ENCODE results near the gene LEKR1.
"Not testable (repeated sequence)": the region's sequence is repeated elsewhere in the genome, so short reads cannot be mapped to it uniquely, and the experiment has no call there.

LEKR1 gene

GRCh38 chr3:156897851-156898250, 71.7 kb downstream of the LEKR1 start:
- H2BK120ac ChIP-seq (ENCODE audit: insufficient read depth, low read length, poor library complexity); H2BK12ac ChIP-seq (ENCODE audit: low read length); H3K18ac ChIP-seq (ENCODE audit: low read length); H3K79me1 ChIP-seq (ENCODE audit: low read length); H3K9ac ChIP-seq (ENCODE audit: low read length); H3K4ac ChIP-seq (ENCODE audit: low read depth, low read length); H3K14ac ChIP-seq (ENCODE audit: low read length); H3K23ac ChIP-seq (ENCODE audit: low read length); H3K27ac ChIP-seq (ENCODE audit: low read depth, low read length); H3K27me3 ChIP-seq (ENCODE audit: insufficient read depth, low read length); H3K36me3 ChIP-seq (ENCODE audit: control insufficient read depth in 1 of 2, insufficient read depth in 2 of 2, low read length in 2 of 2); H4K8ac ChIP-seq (ENCODE audit: low read depth, low read length); DNase-seq; H3K9me3 ChIP-seq (ENCODE audit: insufficient read depth, low read depth, low read length); H3K4me1 ChIP-seq (ENCODE audit: control insufficient read depth in 1 of 2, insufficient read depth in 2 of 2, low read length in 2 of 2); H2AFZ ChIP-seq (ENCODE audit: insufficient read depth, low read length, poor library complexity); H4K91ac ChIP-seq (ENCODE audit: low read depth, low read length); H3K4me2 ChIP-seq (ENCODE audit: low read length); H3K79me2 ChIP-seq (ENCODE audit: control insufficient read depth, insufficient read depth, low read length, poor library complexity); H3K4me3 ChIP-seq (ENCODE audit: low read depth, low read length); H4K12ac ChIP-seq (ENCODE audit: low read depth, low read length); H2BK5ac ChIP-seq (ENCODE audit: low read depth, low read length, poor library complexity); H2AK5ac ChIP-seq (ENCODE audit: low read length): not testable (repeated sequence)
- no CpG with 5 or more reads among the region's 1 CpG for WGBS (ENCODE audit: extremely low coverage, insufficient coverage, insufficient read length)

- Histone ChIP-seq H3K9me3 (ENCODE audit: insufficient read depth, low read depth, low read length) (no peaks in the 10 kb centered on the region), H3K79me2 (ENCODE audit: control insufficient read depth, insufficient read depth, low read length, poor library complexity) (no peaks in the 10 kb centered on the region), H2AK5ac (ENCODE audit: low read length) (no peak overlapping the region), H2BK120ac (ENCODE audit: insufficient read depth, low read length, poor library complexity) (no peak overlapping the region), H4K91ac (ENCODE audit: low read depth, low read length) (no peak overlapping the region), H3K4me2 (ENCODE audit: low read length) (no peak overlapping the region), H3K27ac (ENCODE audit: low read depth, low read length) (no peak overlapping the region), H4K8ac (ENCODE audit: low read depth, low read length) (no peak overlapping the region), H3K79me1 (ENCODE audit: low read length) (no peaks in the 10 kb centered on the region), H3K27me3 (ENCODE audit: insufficient read depth, low read length) (no peaks in the 10 kb centered on the region), H3K9ac (ENCODE audit: low read length) (no peak overlapping the region), H2AFZ (ENCODE audit: insufficient read depth, low read length, poor library complexity) (no peak overlapping the region), H4K12ac (ENCODE audit: low read depth, low read length) (no peak overlapping the region), H3K4me1 (ENCODE audit: control insufficient read depth in 1 of 2, insufficient read depth in 2 of 2, low read length in 2 of 2) (no peaks in the 10 kb centered on the region), H3K23ac (ENCODE audit: low read length) (no peak overlapping the region), H3K4ac (ENCODE audit: low read depth, low read length) (no peak overlapping the region), H3K18ac (ENCODE audit: low read length) (no peak overlapping the region), H3K14ac (ENCODE audit: low read length) (no peak overlapping the region), H2BK12ac (ENCODE audit: low read length) (no peak overlapping the region), H2BK5ac (ENCODE audit: low read depth, low read length, poor library complexity) (no peak overlapping the region), H3K4me3 (ENCODE audit: low read depth, low read length) (no peak overlapping the region), H3K36me3 (ENCODE audit: control insufficient read depth in 1 of 2, insufficient read depth in 2 of 2, low read length in 2 of 2) (no peaks in the 10 kb centered on the region)
- no peak for DNase-seq
- no CpG with 5 or more reads among the region's 5 CpGs for WGBS (ENCODE audit: extremely low coverage, insufficient coverage, insufficient read length)
Measured at GRCh38 chr3:156898296-156898880, 72.2 kb downstream of the LEKR1 start.

- H2AFZ ChIP-seq (ENCODE audit: insufficient read depth, low read length, poor library complexity) = no peak overlapping the region
- no peaks in the 10 kb centered on the region for H3K27me3 ChIP-seq (ENCODE audit: insufficient read depth, low read length)
- H3K23ac ChIP-seq (ENCODE audit: low read length) = no peak overlapping the region
- no peak overlapping the region for H2BK120ac ChIP-seq (ENCODE audit: insufficient read depth, low read length, poor library complexity)
- no peaks in the 10 kb centered on the region for H3K36me3 ChIP-seq (ENCODE audit: control insufficient read depth in 1 of 2, insufficient read depth in 2 of 2, low read length in 2 of 2)
- H3K79me1 ChIP-seq (ENCODE audit: low read length) = no peaks in the 10 kb centered on the region
- H2AK5ac ChIP-seq (ENCODE audit: low read length) = no peak overlapping the region
- no peaks in the 10 kb centered on the region for H3K9me3 ChIP-seq (ENCODE audit: insufficient read depth, low read depth, low read length)
- no peak overlapping the region for H2BK5ac ChIP-seq (ENCODE audit: low read depth, low read length, poor library complexity)
- no peaks in the 10 kb centered on the region for H3K4me1 ChIP-seq (ENCODE audit: control insufficient read depth in 1 of 2, insufficient read depth in 2 of 2, low read length in 2 of 2)
- no peak overlapping the region for H3K4ac ChIP-seq (ENCODE audit: low read depth, low read length)
- no peak for DNase-seq
- H3K14ac ChIP-seq (ENCODE audit: low read length) = no peak overlapping the region
- no peak overlapping the region for H4K91ac ChIP-seq (ENCODE audit: low read depth, low read length)
- no peak overlapping the region for H3K18ac ChIP-seq (ENCODE audit: low read length)
- H3K27ac ChIP-seq (ENCODE audit: low read depth, low read length) = no peak overlapping the region
- H4K12ac ChIP-seq (ENCODE audit: low read depth, low read length) = no peak overlapping the region
- no peak overlapping the region for H3K4me3 ChIP-seq (ENCODE audit: low read depth, low read length)
- H3K79me2 ChIP-seq (ENCODE audit: control insufficient read depth, insufficient read depth, low read length, poor library complexity) = no peaks in the 10 kb centered on the region
- H3K9ac ChIP-seq (ENCODE audit: low read length) = no peak overlapping the region
- H2BK12ac ChIP-seq (ENCODE audit: low read length) = no peak overlapping the region
- no peak overlapping the region for H4K8ac ChIP-seq (ENCODE audit: low read depth, low read length)
- H3K4me2 ChIP-seq (ENCODE audit: low read length) = no peak overlapping the region
- WGBS (ENCODE audit: extremely low coverage, insufficient coverage, insufficient read length) = no CpG with 5 or more reads among the region's 1 CpG
Measured at GRCh38 chr3:156899951-156900350, 73.8 kb downstream of the LEKR1 start.

GRCh38 chr3:156902916-156903315, 76.8 kb downstream of the LEKR1 start:
- no peaks in the 10 kb centered on the region for H3K4me1 ChIP-seq (ENCODE audit: control insufficient read depth in 1 of 2, insufficient read depth in 2 of 2, low read length in 2 of 2)
- H3K27me3 ChIP-seq (ENCODE audit: insufficient read depth, low read length) = no peaks in the 10 kb centered on the region
- H4K8ac ChIP-seq (ENCODE audit: low read depth, low read length) = no peak overlapping the region
- H3K27ac ChIP-seq (ENCODE audit: low read depth, low read length) = no peak overlapping the region
- no peak overlapping the region for H2BK12ac ChIP-seq (ENCODE audit: low read length)
- no peak overlapping the region for H4K12ac ChIP-seq (ENCODE audit: low read depth, low read length)
- H3K4ac ChIP-seq (ENCODE audit: low read depth, low read length) = no peak overlapping the region
- no peak overlapping the region for H3K4me2 ChIP-seq (ENCODE audit: low read length)
- no peak overlapping the region for H3K14ac ChIP-seq (ENCODE audit: low read length)
- DNase-seq = no peak
- no peaks in the 10 kb centered on the region for H3K79me1 ChIP-seq (ENCODE audit: low read length)
- H3K79me2 ChIP-seq (ENCODE audit: control insufficient read depth, insufficient read depth, low read length, poor library complexity) = no peaks in the 10 kb centered on the region
- no peak overlapping the region for H2AK5ac ChIP-seq (ENCODE audit: low read length)
- no peaks in the 10 kb centered on the region for H3K36me3 ChIP-seq (ENCODE audit: control insufficient read depth in 1 of 2, insufficient read depth in 2 of 2, low read length in 2 of 2)
- no peak overlapping the region for H2BK5ac ChIP-seq (ENCODE audit: low read depth, low read length, poor library complexity)
- no peak overlapping the region for H2BK120ac ChIP-seq (ENCODE audit: insufficient read depth, low read length, poor library complexity)
- H2AFZ ChIP-seq (ENCODE audit: insufficient read depth, low read length, poor library complexity) = no peak overlapping the region
- H3K18ac ChIP-seq (ENCODE audit: low read length) = no peak overlapping the region
- H3K9me3 ChIP-seq (ENCODE audit: insufficient read depth, low read depth, low read length) = no peaks in the 10 kb centered on the region
- no peak overlapping the region for H4K91ac ChIP-seq (ENCODE audit: low read depth, low read length)
- H3K23ac ChIP-seq (ENCODE audit: low read length) = no peak overlapping the region
- no peak overlapping the region for H3K4me3 ChIP-seq (ENCODE audit: low read depth, low read length)
- no peak overlapping the region for H3K9ac ChIP-seq (ENCODE audit: low read length)

Measured in trophoblast cell (in vitro differentiated cells and primary cell).